Stimulated activated CD4-positive, alpha-beta T cell treated with anti-CD3 and anti-CD28 coated beads, Interleukin-12 subunit alpha, Interleukin-12 subunit beta, amount 100 ng/mL, for 4 hours (primary cell): ENCODE measurements around the gene BCL7A.
"Not testable (repeated sequence)": the region's sequence is repeated elsewhere in the genome, so short reads cannot be mapped to it uniquely, and the experiment has no call there.

Experiments used
- DNase-seq: peaks from one replicate; pipeline ENCODE4 v3.0.0-alpha.2; 2020

BCL7A gene

DNA sequence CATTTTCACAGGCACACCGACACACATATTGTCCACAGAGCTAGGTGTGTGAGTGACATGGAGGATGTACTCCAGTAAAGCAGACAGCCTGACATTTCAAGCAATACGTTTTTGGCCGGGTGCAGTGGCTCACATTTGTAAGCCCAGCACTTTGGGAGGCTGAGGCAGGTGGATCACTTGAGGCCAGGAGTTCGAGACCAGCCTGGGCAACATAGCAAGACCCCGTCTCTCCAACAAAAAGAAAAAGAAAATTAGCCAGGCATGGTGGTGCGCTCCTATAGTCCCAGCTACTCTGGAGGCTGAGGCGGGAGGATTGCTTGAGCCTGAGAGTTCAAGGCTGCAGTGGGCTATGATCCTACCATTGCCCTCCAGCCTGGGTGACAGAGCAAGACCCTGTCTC is 34.7 kb downstream of the BCL7A start:
- DNase-seq: not testable (repeated sequence)

DNA sequence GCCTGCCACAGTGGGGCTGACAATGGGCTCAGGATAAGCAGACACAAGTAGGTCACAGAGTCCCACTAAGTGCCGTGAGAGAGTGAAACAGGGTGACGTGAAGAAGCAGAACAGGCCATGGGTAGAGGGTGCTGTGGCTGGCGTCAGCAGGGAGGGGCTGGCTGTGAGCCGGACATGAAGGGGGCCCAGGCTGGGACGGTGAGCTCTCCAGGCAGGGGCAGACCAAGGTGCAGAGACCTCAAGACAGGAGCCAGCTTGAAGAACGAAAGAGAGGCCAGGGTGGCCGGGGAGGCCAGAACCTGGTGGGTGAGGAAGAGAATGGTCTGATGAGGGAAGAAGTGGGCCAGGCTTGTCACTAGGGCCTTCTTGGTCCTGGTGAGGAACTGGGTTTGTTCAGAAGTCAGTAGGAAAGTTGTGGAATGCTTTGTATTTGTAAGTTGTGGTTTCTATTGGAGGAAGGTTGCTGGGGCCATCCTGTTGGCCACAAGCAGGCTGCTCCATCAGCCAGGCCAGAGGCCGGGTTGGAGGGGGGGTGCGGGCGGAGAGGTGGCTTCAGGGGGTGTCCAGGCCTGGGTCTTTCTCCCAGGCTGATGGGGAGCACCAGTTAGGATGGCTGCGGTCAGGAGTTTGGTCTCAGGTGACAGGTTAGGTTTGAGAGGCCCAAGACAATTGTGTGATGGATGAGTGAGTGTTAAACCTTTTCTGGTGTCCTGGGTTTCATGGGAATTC is 35.5 kb downstream of the BCL7A start:
- no peak for DNase-seq

DNA sequence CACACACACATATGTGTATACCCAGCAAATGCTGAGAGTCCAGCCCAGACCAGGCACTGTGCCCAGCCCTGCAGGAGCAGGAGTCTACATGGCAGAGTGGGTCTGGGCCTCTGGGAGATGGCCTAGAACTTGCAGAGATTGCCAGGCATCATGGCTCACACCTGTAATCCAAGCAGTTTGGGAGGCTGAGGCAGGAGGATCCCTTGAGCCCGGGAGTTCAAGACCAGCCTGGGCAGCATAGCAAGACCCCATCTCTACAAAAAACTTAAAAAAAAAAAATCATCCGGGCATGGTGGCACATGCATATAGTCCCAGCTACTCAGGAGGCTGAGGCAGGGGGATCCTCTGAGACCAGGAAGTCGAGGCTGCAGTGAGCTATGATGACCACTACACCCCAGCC is 36.1 kb downstream of the BCL7A start:
- DNase-seq: no peak

DNA sequence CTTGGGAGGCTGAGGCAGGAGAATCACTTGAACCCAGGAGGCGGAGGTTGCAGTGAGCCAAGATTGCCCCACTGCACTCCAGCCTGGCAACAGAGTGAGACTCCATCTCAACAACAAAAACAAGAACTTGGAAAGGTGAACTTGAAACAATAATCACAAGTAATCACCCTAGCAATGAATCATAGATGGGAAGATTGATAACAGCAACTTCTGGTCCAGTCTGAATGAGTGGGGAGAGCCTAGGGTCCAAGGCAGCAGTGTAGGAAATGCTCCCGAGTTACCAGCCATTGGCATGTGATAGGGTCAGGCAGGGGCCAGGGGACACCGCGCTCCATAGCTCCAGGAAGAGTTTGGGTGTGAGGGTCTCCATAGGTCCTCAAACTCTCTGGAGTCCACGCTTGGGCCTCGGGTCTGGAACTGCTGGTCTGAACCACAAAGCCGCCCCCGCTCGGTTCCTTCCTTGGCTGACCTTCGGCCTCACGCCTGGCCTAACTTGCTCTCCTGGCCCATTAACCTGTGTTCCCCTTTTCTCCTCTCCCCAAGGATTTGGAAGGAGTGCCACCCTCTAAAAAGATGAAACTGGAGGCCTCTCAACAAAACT is 37.0 kb downstream of the BCL7A start:
- no peak for DNase-seq

DNA sequence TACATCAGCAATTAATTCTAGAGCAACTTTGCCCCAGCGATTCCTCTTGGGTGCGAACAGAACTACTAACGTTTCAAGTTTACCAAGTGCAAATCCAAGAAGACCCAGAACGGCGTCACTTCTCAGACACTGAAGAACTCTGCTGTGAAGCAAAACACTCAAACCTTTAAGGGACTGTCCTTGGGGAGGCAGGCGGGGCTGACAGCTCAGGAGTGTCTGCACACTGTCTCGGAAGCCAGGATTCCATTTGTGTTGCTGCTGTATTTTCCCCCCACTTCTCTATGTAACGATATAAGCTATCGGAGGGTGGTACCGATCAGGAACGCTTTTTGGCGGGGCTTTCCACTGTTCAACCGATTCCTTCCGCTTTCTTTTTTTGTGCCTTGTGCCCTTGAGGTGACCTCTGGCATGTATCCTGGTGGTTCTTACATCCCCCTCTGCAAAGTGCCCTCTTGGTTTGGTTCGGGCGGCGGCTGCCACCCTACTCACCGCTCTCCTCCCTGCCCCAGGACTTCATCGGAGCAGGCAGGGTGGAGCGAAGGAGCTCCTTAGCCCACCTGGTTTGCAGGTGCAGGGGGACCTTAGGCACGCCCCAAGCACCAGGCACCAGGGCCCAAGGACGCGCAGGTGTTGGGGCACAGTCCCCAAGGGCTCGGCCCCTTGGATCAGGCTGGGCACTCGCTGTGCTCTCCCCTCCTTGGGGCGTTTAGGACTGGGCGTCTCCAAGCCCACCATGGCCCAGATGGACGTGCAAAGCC is 37.7 kb downstream of the BCL7A start:
- DNase-seq: no peak

DNA sequence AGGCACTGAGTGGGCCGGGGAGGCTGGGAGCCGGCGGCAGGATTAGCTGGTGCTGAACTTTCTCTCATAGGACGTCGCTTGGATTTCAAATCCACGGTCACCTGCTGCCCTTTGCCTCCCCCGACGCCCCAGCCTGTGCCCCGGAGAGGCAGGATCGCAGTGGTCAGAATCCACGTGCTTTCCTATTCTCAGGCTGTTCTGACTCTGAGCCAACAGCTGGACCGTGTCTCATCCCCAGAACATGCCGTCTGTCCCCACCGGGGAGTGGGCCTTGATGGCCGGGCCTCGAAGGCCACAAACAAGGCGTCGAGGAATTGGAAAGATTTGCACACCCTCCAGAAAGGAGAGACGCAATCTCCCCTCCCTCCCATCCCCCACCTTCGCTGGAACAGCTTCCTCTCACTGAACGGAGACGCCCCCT is 38.4 kb downstream of the BCL7A start:
- no peak for DNase-seq

DNA sequence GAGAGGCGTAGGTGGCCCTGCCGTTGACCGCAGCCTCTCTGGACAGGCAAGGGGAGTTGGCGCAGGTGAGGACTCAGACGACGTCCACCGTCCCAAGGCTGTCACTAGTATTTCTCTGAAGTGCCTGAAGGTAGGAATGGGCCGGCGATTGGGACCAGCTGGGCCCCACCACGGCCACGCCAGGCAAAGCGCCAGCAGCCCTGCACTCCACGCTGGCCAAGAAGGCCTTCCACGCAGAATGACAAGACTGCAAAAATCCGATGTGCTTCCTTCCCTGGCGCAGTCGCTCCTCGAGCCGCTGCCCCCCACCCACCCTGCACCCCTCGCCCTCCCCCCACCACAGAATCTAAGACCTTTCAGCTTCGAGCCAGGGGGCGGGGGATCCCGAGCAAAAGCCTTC is 39.6 kb downstream of the BCL7A start:
- DNase-seq: no peak

DNA sequence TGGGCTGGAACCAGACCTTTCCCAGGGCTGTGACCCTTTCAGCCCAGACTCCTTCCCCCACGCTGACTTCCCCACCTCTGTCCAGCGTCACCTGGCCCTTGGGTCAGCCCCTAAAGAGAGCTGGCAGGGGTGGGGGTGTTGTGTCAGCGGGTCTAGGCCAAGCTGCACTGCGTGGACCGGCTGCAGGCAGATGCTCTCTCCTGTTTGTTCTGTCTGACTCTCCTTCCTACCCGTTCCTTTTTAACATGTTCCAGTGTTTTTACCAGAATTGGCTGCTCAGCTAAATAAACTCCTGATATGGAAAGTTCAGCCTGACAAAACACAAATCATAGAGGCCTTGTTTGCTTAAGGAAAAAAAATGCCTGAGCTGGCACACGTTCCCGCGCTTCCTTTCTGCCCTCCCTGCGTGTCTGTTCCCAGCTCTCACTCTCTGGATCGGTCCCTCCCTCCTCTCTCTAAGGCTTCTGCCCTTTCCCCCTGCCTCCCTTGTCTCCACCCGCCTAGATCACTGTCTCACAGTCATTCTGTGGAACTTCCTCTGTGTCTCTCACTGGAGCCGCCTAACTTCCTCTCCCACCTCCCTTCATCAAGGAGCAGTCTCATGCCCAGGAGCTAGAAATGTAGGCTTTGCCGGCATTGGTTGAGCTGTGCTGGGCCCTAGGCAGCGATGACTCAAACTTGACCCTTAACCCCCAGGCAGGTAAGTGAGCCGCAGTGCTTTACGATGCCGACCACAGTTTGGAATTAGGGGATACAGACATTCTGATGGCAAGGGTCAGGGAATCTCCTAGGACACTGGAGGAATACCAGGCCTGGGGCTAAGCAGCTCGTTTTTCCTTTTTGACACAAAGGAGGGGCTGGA is 41.4 kb downstream of the BCL7A start:
- DNase-seq: no peak

DNA sequence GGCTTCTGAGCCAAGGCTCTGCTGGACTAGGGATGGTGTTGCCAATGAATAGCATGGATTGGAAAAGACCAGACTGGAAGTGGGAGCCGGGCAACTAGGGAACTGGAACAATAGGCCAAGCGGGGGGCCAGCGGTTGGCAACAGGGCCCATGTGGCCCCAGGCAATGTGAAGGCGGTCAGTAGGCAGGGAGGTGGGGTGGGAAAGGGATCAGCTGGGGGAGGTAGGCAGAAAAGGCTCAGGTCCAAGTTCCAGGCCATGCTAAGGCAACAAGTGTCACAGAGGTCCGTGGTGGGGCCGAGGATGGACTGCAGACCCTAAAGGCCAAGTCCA is 42.0 kb downstream of the BCL7A start:
- DNase-seq: no peak

DNA sequence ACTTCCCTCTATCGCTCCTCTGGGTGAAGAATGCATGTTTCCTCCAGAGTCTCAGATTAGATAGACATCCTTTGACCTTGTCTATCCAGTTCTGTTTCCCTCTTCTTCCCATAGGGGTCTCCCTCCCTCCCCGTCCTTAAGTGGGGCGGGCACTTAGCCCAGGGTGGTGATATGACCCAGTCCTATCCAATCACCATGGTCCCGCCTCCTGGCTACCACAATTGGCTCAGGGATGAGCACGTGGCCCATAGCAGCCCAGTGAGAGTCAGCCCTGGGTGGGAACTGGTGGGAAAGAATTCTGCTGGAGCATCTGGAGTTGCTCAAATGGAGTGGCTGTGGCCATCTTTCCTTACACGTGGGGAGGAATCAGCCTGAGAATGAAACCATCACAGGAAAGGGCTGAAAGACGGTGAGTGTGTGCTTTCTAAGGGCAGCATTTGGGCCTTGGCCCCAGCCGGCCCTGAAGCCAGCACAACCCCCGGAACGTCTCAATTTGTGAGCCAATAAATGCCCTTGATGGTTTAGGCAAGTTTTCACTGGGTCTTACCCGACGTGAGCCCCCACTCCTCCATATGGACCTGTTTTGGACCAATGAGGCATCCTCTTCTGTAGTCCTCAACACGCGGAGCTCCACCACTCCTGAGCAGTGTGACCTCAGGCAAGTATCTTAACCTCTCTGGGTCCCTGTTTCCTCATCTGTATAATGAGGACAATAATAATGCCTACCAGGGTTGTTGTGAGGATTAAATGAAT is 42.5 kb downstream of the BCL7A start:
- DNase-seq: no peak

DNA sequence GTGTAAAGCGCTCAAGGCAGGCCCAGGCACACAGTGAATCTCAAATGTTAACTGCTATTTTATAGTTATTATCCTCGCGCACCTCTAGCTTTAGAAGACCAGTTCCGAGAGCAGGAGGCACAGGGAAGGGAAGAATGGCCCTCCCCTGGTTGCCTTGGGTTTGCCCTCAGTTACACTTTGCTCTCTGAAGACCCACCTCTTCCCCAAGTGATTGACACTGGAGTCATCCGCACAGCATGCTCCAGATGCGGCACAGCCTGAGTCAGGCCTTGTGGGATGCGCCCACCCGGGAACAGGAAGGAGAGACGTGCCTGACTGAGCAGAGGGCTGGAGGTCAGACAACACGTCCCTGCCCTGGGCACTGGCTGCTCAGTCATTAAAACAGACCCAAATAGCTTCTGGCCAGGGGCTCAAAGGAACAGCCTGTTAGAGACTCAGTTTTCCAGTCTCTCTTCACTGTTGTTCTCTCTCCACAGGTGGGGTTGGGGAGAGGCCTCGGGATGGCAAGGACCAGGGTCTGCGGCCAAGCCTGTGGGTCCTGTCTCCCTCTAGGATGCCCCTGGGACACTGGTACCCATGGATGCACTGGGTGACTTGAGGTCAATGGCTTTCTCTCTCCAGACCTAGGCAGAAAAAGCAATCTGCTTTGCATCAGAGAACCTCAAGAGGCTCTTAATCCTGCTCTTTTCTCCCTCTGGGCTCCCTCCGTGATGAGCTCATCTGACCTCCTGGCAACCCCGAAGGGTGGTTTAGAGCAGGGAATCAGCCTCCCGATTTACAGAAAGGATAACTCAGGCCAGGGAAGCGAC is 43.3 kb downstream of the BCL7A start:
- no peak for DNase-seq

DNA sequence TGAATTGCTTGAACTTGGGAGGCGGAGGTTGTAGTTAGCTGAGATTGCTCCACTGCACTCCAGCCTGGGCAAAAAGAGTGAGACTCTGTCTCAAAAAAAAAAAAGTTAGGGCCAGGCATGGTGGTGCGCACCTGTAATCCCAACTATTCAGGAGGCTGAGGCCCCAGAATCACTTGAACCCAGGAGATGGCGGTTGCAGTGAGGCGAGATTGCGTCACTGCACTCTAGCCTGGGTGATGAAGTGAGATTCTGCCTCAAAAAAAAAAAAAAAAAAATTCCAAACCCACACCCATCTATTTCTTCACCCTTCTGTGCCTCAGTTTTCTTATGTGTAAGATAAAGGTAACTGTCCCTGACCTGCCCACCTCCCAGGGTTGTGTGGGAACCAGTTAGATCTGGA is 45.9 kb downstream of the BCL7A start:
- DNase-seq: no peak

DNA sequence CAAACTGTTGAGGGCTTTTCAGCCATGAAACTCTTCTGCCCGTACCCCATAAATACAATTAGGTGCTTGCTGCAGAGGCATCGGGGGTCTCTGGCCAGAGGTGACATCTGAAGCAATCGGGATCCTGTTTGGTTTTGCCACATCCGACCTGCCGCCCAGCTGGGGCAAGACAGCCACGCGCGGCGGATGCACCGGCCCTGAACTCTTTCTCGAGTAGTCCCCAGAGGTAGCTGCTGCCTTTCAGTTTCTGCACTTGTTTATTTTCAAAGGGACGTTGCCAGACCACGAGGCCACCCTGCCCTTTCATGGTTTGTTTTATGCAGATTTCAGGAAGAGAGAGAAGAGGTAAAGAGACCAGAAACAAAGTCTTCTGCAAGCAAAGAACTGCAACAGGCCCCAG is 46.3 kb downstream of the BCL7A start:
- DNase-seq: no peak

DNA sequence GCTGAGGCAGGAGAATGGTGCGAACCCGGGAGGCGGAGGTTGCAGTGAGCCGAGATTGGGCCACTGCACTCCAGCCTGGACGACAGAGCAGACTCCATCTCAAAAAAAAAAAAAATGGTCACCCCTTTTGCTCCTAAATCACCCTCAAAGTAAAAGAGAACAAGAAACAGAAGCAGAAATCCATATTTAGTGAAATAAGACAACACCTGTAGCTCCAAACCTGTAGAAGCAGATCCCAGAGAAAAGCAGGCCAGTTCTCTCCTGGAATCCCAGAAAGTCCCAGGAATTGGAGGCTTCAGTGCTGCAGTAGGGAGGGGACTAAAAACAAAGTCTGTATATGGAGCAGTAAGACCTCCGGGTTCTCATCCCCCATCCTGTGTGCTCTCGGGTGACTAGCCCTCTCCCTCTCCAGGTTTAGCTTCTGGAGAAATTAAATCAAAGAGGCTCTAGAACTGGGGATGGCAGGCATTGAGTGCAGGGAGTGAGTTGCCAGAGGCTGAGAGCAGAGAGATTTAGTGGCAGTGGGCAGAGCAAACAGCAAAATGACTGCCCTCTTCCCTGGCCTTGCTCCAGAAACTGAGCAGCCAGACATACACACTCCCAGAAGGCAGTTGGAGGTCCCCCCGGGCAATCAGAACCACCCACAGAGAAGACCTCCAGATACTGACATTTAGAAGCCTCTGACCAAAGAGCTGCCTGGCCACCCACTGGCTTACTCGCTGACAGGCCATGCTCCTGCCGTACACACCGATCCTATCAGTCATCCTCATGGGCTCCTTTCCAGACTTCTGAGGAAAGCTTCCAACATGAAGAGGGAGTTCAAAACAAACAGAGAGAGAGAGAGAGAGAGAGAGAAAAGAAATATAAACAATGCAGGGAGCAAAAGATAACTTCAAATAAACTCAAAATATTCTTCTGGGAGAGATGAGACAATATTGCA is 50.6 kb downstream of the BCL7A start:
- no peak for DNase-seq

DNA sequence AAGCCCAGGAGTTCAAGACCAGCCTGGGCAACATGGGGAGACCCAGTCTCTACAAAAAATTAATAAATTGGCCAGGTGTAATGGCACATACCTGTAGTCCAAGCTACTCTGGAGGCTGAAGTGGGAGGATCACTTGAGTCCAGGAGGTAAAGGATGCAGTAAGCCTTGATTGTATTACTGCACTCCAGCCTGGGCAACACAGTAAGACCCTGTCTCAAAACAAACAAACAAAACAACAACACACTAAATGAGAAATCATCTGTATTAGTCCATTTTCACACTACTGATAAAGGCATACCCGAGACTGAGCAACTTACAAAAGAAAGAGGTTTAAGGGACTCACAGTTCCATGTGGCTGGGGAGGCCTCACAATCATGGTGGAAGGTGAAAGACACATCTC is 52.1 kb downstream of the BCL7A start:
- no peak for DNase-seq

DNA sequence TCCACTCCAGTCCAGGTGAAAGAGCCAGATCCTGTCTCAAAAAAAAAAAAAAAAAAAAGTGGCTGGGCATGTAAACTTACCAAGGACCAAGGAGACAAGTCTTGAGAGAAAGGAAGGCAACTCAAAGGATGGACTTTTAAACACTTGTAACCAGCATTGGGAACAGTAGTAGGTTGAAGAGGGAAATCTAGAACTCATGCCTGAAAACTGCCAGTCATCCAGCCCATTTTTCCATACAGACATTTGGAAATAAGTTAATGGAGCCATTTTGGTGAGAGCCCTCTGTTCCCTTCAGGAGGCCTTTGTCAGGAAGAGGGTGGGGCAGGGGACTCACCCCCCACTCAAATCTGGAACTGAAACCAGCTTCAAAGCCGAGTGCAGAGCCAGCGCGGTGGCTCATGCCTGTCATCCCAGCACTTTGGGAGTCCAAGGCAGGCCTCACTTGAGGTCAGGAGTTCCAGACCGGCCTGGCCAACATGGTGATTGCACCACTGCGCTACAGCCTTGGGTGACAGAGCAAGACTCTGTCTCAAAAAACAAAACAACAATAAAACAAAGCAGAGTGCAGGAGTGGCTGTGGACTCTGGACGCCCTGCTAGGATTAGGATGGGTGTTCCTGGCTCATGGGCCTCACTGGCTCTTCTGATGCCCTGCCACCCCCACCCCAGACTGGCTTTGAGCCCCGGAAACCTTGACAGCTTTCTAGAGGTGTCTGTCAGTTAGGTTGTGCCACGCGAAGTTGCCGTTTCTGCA is 55.2 kb downstream of the BCL7A start:
- DNase-seq: no peak

DNA sequence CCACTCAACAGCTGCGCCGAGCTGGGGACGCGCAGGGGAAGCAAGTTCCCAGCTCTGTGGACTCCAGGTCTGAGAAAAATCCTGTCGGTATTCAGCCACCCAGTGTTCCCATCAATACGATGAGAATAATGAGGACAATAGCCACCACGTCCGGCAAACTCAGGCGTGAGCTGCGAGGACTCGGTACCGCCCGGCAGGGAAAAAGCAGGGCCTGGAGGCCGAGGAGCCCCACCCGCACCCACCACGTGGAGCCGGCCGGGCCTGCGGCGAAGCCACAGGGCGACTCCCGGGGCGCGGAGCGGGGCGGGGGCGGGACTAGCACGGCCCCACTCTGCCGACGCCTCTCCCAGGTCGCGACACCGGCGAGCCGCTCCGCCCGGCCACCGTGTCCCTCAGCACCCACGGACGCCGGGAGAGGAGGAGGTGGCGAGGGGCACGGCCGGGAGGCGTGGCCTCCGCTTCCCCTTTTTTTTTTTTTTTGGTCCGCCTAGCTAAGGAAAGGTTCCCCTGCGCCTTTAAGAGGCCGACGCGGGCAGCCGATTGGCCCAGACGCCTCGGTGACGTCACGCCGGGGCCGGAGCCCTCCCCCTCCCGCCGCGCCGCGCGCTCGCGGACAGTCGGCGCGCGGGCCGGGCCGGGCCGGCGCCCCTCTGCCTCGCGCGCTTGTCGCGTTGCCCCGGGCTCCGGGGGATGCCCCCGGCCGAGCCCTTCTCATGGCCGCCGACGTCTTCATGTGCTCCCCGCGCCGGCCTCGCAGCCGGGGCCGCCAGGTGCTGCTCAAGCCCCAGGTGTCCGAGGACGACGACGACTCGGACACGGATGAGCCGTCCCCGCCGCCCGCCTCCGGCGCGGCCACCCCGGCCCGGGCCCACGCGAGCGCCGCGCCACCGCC is 56.7 kb downstream of the BCL7A start, which contains the start of gene MLXIP:
MLXIP (plus strand) TSS at position 616 of the 892 bp plus-strand sequence; CDS start at position 714, 98 bp downstream.
- DNase-seq: peak; percentile 89

DNA sequence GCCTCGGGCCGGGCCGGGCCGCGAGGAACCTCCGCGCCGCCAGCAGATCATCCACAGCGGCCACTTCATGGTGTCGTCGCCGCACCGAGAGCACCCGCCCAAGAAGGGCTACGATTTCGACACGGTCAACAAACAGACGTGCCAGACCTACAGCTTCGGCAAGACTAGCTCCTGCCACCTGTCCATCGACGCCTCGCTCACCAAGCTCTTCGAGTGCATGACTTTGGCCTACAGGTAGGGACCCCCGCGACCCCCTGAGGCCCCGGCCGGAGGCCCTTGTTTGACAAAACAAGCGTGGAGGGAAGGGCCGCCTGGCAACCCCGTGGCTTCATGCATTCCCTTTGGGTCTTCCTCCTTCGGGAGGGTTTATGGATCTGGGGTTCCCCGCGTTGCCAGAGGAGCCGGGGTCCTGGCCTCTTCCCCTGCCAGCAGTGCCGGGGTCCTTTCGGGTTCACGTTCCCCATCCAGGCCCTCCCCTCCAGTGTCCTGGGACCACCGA is 57.4 kb downstream of the BCL7A start:
- no peak for DNase-seq
